IgD-negative memory B cell (primary cell): Measurements from ENCODE around the gene TLCD3B. TPM values are rescaled to one million over a fixed set of nuclear protein-coding genes. Genes with fewer than 3 reads are reported as not detected.
"Not testable (repeated sequence)": the region's sequence is repeated elsewhere in the genome, so short reads cannot be mapped to it uniquely, and the experiment has no call there.

Experiments
- H3K27ac Mint-ChIP-seq, 3 donors: one replicate each; pipeline ENCODE4 v1.8.0; 2020 to 2022; ENCODE audit warnings: mild to moderate bottlenecking in 3 of 3, mixed read lengths in 3 of 3, moderate library complexity in 1 of 3
- H3K27me3 Mint-ChIP-seq: one replicate; pipeline ENCODE4 v1.8.0; 2021; ENCODE audit warnings: mixed read lengths
- H3K36me3 Mint-ChIP-seq: one replicate; pipeline ENCODE4 v1.8.0; 2020; ENCODE audit warnings: mild to moderate bottlenecking, mixed read lengths
- H3K4me1 Mint-ChIP-seq, 3 donors: one replicate each; pipeline ENCODE4 v1.8.0; 2020 to 2022; ENCODE audit warnings: mixed read lengths in 3 of 3, mild to moderate bottlenecking in 1 of 3
- H3K4me3 Mint-ChIP-seq, 4 donors: one replicate each; pipeline ENCODE4 v1.8.0; 2020 to 2022; ENCODE audit warnings: mild to moderate bottlenecking in 4 of 4, mixed read lengths in 4 of 4, moderate library complexity in 3 of 4
- H3K9me3 Mint-ChIP-seq, 3 donors: one replicate each; pipeline ENCODE4 v1.8.0; 2020 to 2021; ENCODE audit warnings: mixed read lengths in 3 of 3, mild to moderate bottlenecking in 1 of 3
- polyA plus RNA-seq: library from polyadenylated mRNA; unstranded; fragments of 300-500 nt; fragmentation: Illumina TruSeq; gene quantifications from one replicate; pipeline ENCODE4 v1.2.3, GENCODE V29; 2021

TLCD3B gene
- polyA plus RNA-seq, 1 donor from 2014 or later: not detected

GRCh38 chr16:30049871-30050270 lies 18.8 kb upstream of the TLCD3B start:
- Mint-ChIP-seq H3K36me3 (peaks cover 3% of the 10 kb centered on the region), H3K9me3 (no peaks in the 10 kb centered on the region), H3K4me1 (peaks cover 7 to 9% (median 7%) of the 10 kb centered on the region in 3 donors), H3K4me3 (peak overlapping the region in 1 of 4 donors; percentile 85), H3K27ac (peak overlapping the region; percentile 31 to 99 (median 33)), H3K27me3 (peaks cover 3% of the 10 kb centered on the region)

DNA sequence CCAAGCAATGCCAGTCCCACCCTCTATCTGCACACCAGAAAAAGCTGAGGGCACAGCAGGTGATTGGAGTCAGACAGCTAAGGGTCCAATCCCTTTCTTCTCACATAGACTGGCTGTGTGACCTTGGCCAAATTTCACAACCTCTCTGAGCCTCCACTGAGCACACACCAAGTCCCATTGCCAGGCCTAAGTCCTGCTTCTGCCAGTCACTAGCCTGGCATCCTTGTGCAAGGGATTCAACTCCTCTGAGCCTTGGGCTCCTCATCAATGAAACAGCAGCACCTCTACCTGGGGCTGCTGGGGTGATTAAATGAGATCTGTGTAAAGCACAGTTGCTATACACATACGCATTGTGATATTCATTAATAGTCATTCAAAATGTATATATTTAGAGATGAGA lies 15.5 kb upstream of the TLCD3B start:
- Mint-ChIP-seq H3K36me3 (peaks cover 3% of the 10 kb centered on the region), H3K27ac (no peak overlapping the region), H3K9me3 (no peaks in the 10 kb centered on the region), H3K4me1 (peaks cover 0 to 6% (median 2%) of the 10 kb centered on the region in 3 donors), H3K4me3 (peak overlapping the region in 1 of 4 donors; percentile 47), H3K27me3 (peaks cover 2% of the 10 kb centered on the region)

DNA sequence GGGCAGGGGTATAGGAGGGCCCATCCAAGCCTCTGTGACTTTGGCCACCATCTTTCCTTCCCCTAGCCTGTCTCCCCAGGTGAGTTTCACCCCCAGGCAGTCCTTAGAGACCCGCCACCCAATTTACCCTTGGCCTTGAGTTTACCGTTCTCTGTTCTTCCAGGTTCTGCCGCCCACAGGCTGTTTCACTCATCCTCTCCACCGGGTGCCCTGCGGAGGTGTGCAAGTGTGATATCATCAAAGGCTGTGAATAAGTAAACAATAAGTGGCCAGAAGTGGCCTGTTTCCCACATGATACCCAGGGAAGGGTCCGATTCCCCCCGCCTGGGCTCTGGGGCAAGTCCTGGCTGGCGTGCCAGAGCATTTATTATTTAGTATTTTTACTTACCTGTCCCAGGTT lies 15.1 kb upstream of the TLCD3B start:
- Mint-ChIP-seq H3K36me3 (peaks cover 2% of the 10 kb centered on the region), H3K4me3 (no peak overlapping the region), H3K27ac (no peak overlapping the region), H3K9me3 (no peaks in the 10 kb centered on the region), H3K4me1 (peaks cover 0 to 6% (median 0%) of the 10 kb centered on the region in 3 donors), H3K27me3 (peaks cover 2% of the 10 kb centered on the region)

GRCh38 chr16:30041841-30042240 lies 10.8 kb upstream of the TLCD3B start:
- Mint-ChIP-seq H3K27ac (no peak overlapping the region), H3K4me1 (peaks cover 3 to 5% (median 4%) of the 10 kb centered on the region in 3 donors), H3K36me3 (peaks cover 2% of the 10 kb centered on the region), H3K9me3 (no peaks in the 10 kb centered on the region), H3K27me3 (peaks cover 7% of the 10 kb centered on the region), H3K4me3 (no peak overlapping the region)

GRCh38 chr16:30040690-30041089 lies 9.6 kb upstream of the TLCD3B start:
- H3K4me1 Mint-ChIP-seq: not testable (repeated sequence)

DNA sequence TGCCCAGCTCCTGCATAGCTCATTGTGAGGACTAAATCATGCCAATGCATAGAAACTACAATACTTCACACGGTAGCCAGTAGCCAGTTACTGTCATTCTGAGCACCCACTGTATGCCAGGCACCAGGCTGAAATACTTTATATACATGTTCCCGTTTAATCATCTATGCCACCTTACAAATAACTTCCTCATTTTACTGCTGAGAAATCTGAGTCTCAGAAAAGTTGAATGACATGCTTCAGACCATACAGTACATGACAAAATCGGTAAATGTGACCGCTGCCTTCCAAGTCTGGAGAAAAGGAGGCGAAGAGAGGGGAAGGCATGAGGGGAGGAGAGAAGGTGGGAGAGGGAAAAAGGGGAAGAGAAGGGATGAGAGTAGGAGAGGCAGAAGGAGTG lies 9.2 kb upstream of the TLCD3B start:
- H3K36me3 Mint-ChIP-seq: peaks cover 2% of the 10 kb centered on the region
- peaks cover 19% of the 10 kb centered on the region for H3K27me3 Mint-ChIP-seq
- no peak overlapping the region for H3K27ac Mint-ChIP-seq
- H3K4me3 Mint-ChIP-seq: no peak overlapping the region
- peaks cover 3 to 5% (median 4%) of the 10 kb centered on the region in 3 donors for H3K4me1 Mint-ChIP-seq
- H3K9me3 Mint-ChIP-seq: no peaks in the 10 kb centered on the region

More at GRCh38 chr16:30040690-30041089, 9.6 kb upstream of the TLCD3B start:
- peaks cover 15% of the 10 kb centered on the region for H3K27me3 Mint-ChIP-seq
- H3K4me3 Mint-ChIP-seq, H3K36me3 Mint-ChIP-seq, H3K9me3 Mint-ChIP-seq, H3K27ac Mint-ChIP-seq: not testable (repeated sequence)

- H3K27me3 Mint-ChIP-seq: peaks cover 60% of the 10 kb centered on the region
- peak overlapping the region in 1 of 4 donors; percentile 37 for H3K4me3 Mint-ChIP-seq
- H3K9me3 Mint-ChIP-seq: no peaks in the 10 kb centered on the region
- peaks cover 5 to 7% (median 5%) of the 10 kb centered on the region in 3 donors for H3K4me1 Mint-ChIP-seq
- H3K27ac Mint-ChIP-seq: no peak overlapping the region
- H3K36me3 Mint-ChIP-seq: no peaks in the 10 kb centered on the region
These were observed 2.2 kb upstream of the TLCD3B start for GRCh38 chr16:30033270-30033669.

GRCh38 chr16:30032083-30032819 lies 1.2 kb upstream of the TLCD3B start:
- Mint-ChIP-seq H3K27me3 (peaks cover 63% of the 10 kb centered on the region), H3K27ac (no peak overlapping the region)

GRCh38 chr16:30031477-30031918 lies 427 bp upstream of the TLCD3B start:
- Mint-ChIP-seq H3K4me3 (no peak overlapping the region), H3K27me3 (peaks cover 66% of the 10 kb centered on the region), H3K9me3 (no peaks in the 10 kb centered on the region), H3K27ac (no peak overlapping the region), H3K36me3 (peaks cover 1% of the 10 kb centered on the region), H3K4me1 (peaks cover 5 to 7% (median 5%) of the 10 kb centered on the region in 3 donors)

More at GRCh38 chr16:30032083-30032819, 1.2 kb upstream of the TLCD3B start:
- peak overlapping the region in 2 of 4 donors; percentile 67 to 74 for H3K4me3 Mint-ChIP-seq
- H3K36me3 Mint-ChIP-seq: peaks cover 1% of the 10 kb centered on the region
- peaks cover 5 to 7% (median 5%) of the 10 kb centered on the region in 3 donors for H3K4me1 Mint-ChIP-seq
- no peaks in the 10 kb centered on the region for H3K9me3 Mint-ChIP-seq

DNA sequence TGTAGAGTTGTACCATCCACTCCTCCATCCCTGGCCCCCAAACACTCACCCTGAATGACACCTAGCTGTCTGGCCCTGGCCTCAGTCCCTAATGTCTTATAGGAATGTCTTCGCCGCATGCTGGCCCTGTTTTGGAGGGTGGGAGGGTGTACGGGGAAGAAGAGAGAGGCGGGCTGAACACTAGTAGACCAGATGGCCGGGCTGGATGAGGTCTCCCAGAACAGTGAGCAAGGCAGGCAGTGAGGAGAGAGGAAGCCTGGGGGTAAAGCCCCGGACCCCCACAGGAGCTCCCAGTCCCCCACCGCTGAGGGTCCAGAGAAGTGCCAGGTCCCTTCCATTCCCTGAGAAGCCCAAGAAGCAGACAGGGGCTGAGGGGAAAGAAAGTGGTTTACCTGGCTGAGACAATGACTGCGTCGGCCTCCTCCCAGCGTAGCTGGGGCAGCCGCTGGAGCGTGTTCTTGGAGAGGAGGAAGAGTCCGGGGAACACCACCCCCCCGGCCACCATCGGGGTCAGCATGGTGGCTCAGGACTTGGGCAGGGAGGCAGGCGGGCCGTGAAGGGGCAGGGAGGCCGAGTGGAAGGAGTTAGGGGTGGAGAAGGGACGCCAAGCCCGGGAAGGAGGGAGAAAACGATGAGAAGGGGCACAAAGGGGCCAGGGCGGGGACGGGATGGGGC lies 923 bp downstream of the TLCD3B start:
- Mint-ChIP-seq H3K27me3 (peaks cover 62% of the 10 kb centered on the region), H3K4me3 (peak overlapping the region in 2 of 4 donors; percentile 27 to 84), H3K36me3 (peaks cover 1% of the 10 kb centered on the region), H3K27ac (no peak overlapping the region), H3K9me3 (no peaks in the 10 kb centered on the region), H3K4me1 (peaks cover 5 to 6% (median 5%) of the 10 kb centered on the region in 3 donors)

GRCh38 chr16:30028438-30029076 lies 2.5 kb downstream of the TLCD3B start:
- no peak overlapping the region for H3K27ac Mint-ChIP-seq
- H3K36me3 Mint-ChIP-seq: peaks cover 1% of the 10 kb centered on the region
- peaks cover 5 to 6% (median 5%) of the 10 kb centered on the region in 3 donors for H3K4me1 Mint-ChIP-seq
- H3K9me3 Mint-ChIP-seq: no peaks in the 10 kb centered on the region
- H3K4me3 Mint-ChIP-seq: no peak overlapping the region
- H3K27me3 Mint-ChIP-seq: peaks cover 52% of the 10 kb centered on the region

- Mint-ChIP-seq H3K36me3 (peaks cover 1% of the 10 kb centered on the region), H3K27me3 (peaks cover 48% of the 10 kb centered on the region), H3K4me1 (peaks cover 5 to 6% (median 5%) of the 10 kb centered on the region in 3 donors), H3K27ac (no peak overlapping the region), H3K4me3 (no peak overlapping the region), H3K9me3 (no peaks in the 10 kb centered on the region)
These were observed 3.3 kb downstream of the TLCD3B start for GRCh38 chr16:30027588-30028437.

- H3K4me1 Mint-ChIP-seq: peaks cover 0 to 4% (median 1%) of the 10 kb centered on the region in 3 donors
- peaks cover 40% of the 10 kb centered on the region for H3K27me3 Mint-ChIP-seq
- H3K4me3 Mint-ChIP-seq: no peak overlapping the region
- H3K27ac Mint-ChIP-seq: no peak overlapping the region
- peaks cover 1% of the 10 kb centered on the region for H3K36me3 Mint-ChIP-seq
- no peaks in the 10 kb centered on the region for H3K9me3 Mint-ChIP-seq
These were observed 4.6 kb downstream of the TLCD3B start for GRCh38 chr16:30026449-30026848.

DNA sequence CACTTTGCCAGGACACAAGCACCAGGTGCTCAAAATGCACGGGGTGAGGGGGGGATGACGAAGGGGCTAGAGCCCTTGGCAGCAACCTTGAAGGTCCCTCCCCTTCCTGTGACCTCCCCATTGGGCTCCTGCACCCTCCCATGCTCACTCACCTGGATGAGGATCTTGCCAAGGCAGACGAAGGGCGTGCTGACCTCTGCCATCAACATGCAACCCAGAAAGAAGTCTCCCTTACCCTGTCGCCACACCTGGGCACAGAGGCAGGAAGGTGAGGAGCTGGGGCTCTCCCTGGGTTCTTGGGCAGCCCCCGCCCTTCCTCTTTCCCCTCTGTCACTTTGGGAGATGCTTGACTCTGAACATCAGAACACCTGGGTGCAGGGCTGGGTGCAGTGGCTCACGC lies 5.5 kb downstream of the TLCD3B start:
- no peak overlapping the region for H3K4me3 Mint-ChIP-seq
- H3K9me3 Mint-ChIP-seq: no peaks in the 10 kb centered on the region
- H3K36me3 Mint-ChIP-seq: peaks cover 1% of the 10 kb centered on the region

More for the DNA sequence above, 5.5 kb downstream of the TLCD3B start:
- peaks cover 0 to 7% (median 4%) of the 10 kb centered on the region in 3 donors for H3K4me1 Mint-ChIP-seq
- H3K27ac Mint-ChIP-seq: no peak overlapping the region
- peaks cover 38% of the 10 kb centered on the region for H3K27me3 Mint-ChIP-seq
